ENCODE results near the gene CHST15.

GRCh38 chr10:124077208-124077993 is 16.0 kb downstream of the CHST15 start:
- TF ChIP-seq GATA3 (IDR thresholded peaks at IDR 0.05; ENCODE audit: low read depth, low read length), result peak; percentile 90
- peak; percentile 95 for TF ChIP-seq GATA2 (IDR thresholded peaks at IDR 0.05; ENCODE audit: low read depth, low read length)
